ENCODE data around the gene KNL1.

Gene KNL1

GRCh38 chr15:40694688-40695468 is 100.8 kb downstream of the KNL1 start, which contains the start of gene RAD51:
Gene RAD51, plus strand, starts transcription at chr15:40695174. Its CDS starts 3,585 bp downstream, at chr15:40698759.
- peaks cover 30% of the 10 kb centered on the region for H3K4me1 Mint-ChIP-seq
- H3K27ac Mint-ChIP-seq: peak within 1 kb of the TSS; percentile 99
- TF ChIP-seq, protein P1, sequence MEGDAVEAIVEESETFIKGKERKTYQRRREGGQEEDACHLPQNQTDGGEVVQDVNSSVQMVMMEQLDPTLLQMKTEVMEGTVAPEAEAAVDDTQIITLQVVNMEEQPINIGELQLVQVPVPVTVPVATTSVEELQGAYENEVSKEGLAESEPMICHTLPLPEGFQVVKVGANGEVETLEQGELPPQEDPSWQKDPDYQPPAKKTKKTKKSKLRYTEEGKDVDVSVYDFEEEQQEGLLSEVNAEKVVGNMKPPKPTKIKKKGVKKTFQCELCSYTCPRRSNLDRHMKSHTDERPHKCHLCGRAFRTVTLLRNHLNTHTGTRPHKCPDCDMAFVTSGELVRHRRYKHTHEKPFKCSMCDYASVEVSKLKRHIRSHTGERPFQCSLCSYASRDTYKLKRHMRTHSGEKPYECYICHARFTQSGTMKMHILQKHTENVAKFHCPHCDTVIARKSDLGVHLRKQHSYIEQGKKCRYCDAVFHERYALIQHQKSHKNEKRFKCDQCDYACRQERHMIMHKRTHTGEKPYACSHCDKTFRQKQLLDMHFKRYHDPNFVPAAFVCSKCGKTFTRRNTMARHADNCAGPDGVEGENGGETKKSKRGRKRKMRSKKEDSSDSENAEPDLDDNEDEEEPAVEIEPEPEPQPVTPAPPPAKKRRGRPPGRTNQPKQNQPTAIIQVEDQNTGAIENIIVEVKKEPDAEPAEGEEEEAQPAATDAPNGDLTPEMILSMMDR (IDR thresholded peaks at IDR 0.05): no peak
- peak within 1 kb of the TSS; percentile 100 for H3K4me3 Mint-ChIP-seq
- H3K36me3 Mint-ChIP-seq (ENCODE audit: low read depth): peaks cover 21% of the 10 kb centered on the region
- no peaks in the 10 kb centered on the region for H3K9me3 Mint-ChIP-seq
- peak; percentile 92 for DNase-seq
- peaks cover 4% of the 10 kb centered on the region for H3K27me3 Mint-ChIP-seq (ENCODE audit: low read depth, poor library complexity)

- H3K9me3 Mint-ChIP-seq: no peaks in the 10 kb centered on the region
- DNase-seq: no peak
- TF ChIP-seq, protein P1 (IDR thresholded peaks at IDR 0.05): no peak
- peaks cover 4% of the 10 kb centered on the region for H3K27me3 Mint-ChIP-seq (ENCODE audit: low read depth, poor library complexity)
- peaks cover 30% of the 10 kb centered on the region for H3K4me1 Mint-ChIP-seq
- H3K27ac Mint-ChIP-seq: no peak overlapping the region
- H3K4me3 Mint-ChIP-seq: peak overlapping the region; percentile 100
- peaks cover 21% of the 10 kb centered on the region for H3K36me3 Mint-ChIP-seq (ENCODE audit: low read depth)
These were observed 101.4 kb downstream of the KNL1 start for GRCh38 chr15:40695469-40695890.

DNA sequence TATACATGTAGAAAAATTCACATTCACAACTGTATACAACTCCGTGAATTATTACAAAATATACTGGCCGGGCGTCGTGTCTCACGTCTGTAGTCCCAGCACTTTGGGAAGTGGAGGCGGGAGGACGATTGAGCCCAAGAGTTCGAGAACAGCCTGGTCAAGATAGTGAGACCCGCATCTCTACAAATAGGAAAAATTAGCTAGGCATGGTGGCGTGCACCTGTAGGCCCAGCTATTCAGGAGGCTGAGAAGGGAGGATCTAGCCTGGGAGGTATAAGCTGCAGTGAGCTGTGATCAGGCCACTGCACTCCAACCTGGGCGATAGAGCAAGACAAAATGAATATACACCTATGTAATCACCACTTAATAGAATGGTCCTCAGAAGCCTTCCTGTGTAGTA is 102.2 kb downstream of the KNL1 start:
- peaks cover 21% of the 10 kb centered on the region for H3K36me3 Mint-ChIP-seq (ENCODE audit: low read depth)
- H3K27me3 Mint-ChIP-seq (ENCODE audit: low read depth, poor library complexity): peaks cover 4% of the 10 kb centered on the region
- H3K27ac Mint-ChIP-seq: no peak overlapping the region
- peaks cover 30% of the 10 kb centered on the region for H3K4me1 Mint-ChIP-seq
- DNase-seq: no peak
- H3K4me3 Mint-ChIP-seq: peak overlapping the region; percentile 100
- no peaks in the 10 kb centered on the region for H3K9me3 Mint-ChIP-seq
- TF ChIP-seq, protein P1 (IDR thresholded peaks at IDR 0.05): no peak

GRCh38 chr15:40697916-40698315 is 103.9 kb downstream of the KNL1 start:
- TF ChIP-seq, protein P1 (IDR thresholded peaks at IDR 0.05): no peak
- Mint-ChIP-seq H3K9me3 (no peaks in the 10 kb centered on the region), H3K27ac (no peak overlapping the region), H3K4me1 (peaks cover 30% of the 10 kb centered on the region), H3K4me3 (peak overlapping the region; percentile 8), H3K27me3 (ENCODE audit: low read depth, poor library complexity) (peaks cover 4% of the 10 kb centered on the region), H3K36me3 (ENCODE audit: low read depth) (peaks cover 26% of the 10 kb centered on the region)
- no peak for DNase-seq

DNA sequence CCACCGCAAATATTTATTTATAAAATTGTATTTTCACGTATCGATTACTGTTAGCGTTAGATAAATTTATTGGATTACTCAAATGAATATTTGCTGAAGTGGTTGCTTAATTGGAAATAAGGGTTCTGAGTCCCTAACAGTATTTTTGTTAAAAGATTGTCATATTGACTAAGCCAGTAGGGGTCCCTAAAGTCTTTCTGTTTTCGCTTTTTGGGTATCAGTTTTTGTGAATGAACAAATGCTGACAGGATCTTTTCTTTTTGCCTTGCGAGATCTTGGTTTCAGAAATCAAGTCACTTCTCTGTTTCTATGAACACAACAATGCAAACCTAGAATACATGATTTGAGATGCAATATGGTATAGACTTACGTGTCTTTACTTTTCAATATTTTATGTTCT is 108.0 kb downstream of the KNL1 start:
- TF ChIP-seq, protein P1 (IDR thresholded peaks at IDR 0.05): no peak
- Mint-ChIP-seq H3K27ac (no peak overlapping the region), H3K9me3 (no peaks in the 10 kb centered on the region), H3K4me1 (peaks cover 5% of the 10 kb centered on the region), H3K4me3 (no peak overlapping the region), H3K27me3 (ENCODE audit: low read depth, poor library complexity) (peaks cover 4% of the 10 kb centered on the region), H3K36me3 (ENCODE audit: low read depth) (peaks cover 31% of the 10 kb centered on the region)
- DNase-seq: no peak

- Mint-ChIP-seq H3K9me3 (no peaks in the 10 kb centered on the region), H3K4me1 (no peaks in the 10 kb centered on the region), H3K27ac (no peak overlapping the region), H3K27me3 (ENCODE audit: low read depth, poor library complexity) (no peaks in the 10 kb centered on the region), H3K36me3 (ENCODE audit: low read depth) (peaks cover 45% of the 10 kb centered on the region), H3K4me3 (no peak overlapping the region)
- TF ChIP-seq, protein P1 (IDR thresholded peaks at IDR 0.05): no peak
- no peak for DNase-seq
These were observed 112.1 kb downstream of the KNL1 start for GRCh38 chr15:40706121-40706520.
